RWPE1 (cell line): ENCODE measurements around the gene PIP4K2C.

ENCODE experiments used
- CTCF ChIA-PET: fragments of 350-600 bp; sonication (Branson Sonifier 250); formaldehyde crosslinking; extraction: SDS; loops from one replicate; lab custom pipeline; 2021; lab: Yijun Ruan, JAX
- POLR2A ChIA-PET: fragments of 400-600 bp; formaldehyde crosslinking; extraction: SDS; loops from one replicate; lab custom pipeline; 2020; ENCODE audit warnings: antibody characterized with exemption; ENCODE audit not compliant: low non-redundant PET; lab: Yijun Ruan, JAX
- DNase-seq: peaks from one replicate; pipeline ENCODE4 v3.0.0; 2012; ENCODE audit warnings: low spot score
- H3K27ac ChIP-seq: fragments of 450-650 bp; 2 replicates; pipeline ENCODE4 v1.5.1; 2017
- CTCF ChIP-seq: fragments of 450-650 bp; conservative IDR thresholded peaks from 2 replicates; pipeline ENCODE4 v1.5.1; 2017; ENCODE audit warnings: low read depth, mild to moderate bottlenecking

Gene PIP4K2C

GRCh38 chr12:57620245-57620935 lies 29.4 kb downstream of the PIP4K2C start:
- no peak for TF ChIP-seq CTCF
- POLR2A ChIA-PET, result interaction anchor here (0.8 kb wide), 1 partner anchor 9 kb away, joined by 5 read pairs; the partner anchor contains the start of gene ARHGEF25
- DNase-seq, result no peak
- H3K27ac ChIP-seq, result no peak overlapping the region
- CTCF ChIA-PET, result interaction anchor here (0.6 to 4.8 kb wide), 10 partner anchors 13 to 1016 kb away, joined by 3 to 32 read pairs (median 4); partner anchors contain the start of gene B4GALNT1

GRCh38 chr12:57620936-57621496 lies 30.0 kb downstream of the PIP4K2C start:
- H3K27ac ChIP-seq, result no peak overlapping the region
- TF ChIP-seq CTCF, result no peak
- DNase-seq, result no peak
- CTCF ChIA-PET, result interaction anchor here (0.6 to 4.8 kb wide), 9 partner anchors 12 to 1016 kb away, joined by 3 to 32 read pairs (median 5); partner anchors contain the start of gene B4GALNT1
- POLR2A ChIA-PET, result no interaction called here

- peak; percentile 93 for TF ChIP-seq CTCF
- no peak overlapping the region for H3K27ac ChIP-seq
- peak; percentile 61 for DNase-seq
- CTCF ChIA-PET, result interaction anchor here (0.6 to 4.8 kb wide), 12 partner anchors 9 to 1017 kb away, joined by 3 to 32 read pairs (median 6); partner anchors contain the start of genes B4GALNT1 and GLI1
- POLR2A ChIA-PET, result no interaction called here
These were observed 30.7 kb downstream of the PIP4K2C start for GRCh38 chr12:57621497-57622292.

GRCh38 chr12:57622293-57623245 lies 31.6 kb downstream of the PIP4K2C start:
- no peak for DNase-seq
- TF ChIP-seq CTCF, result no peak
- POLR2A ChIA-PET, result no interaction called here
- H3K27ac ChIP-seq, result no peak overlapping the region
- CTCF ChIA-PET, result interaction anchor here (0.6 to 4.8 kb wide), 10 partner anchors 8 to 313 kb away, joined by 3 to 32 read pairs (median 5); partner anchors contain the start of genes GLI1 and PIP4K2C

- no peak overlapping the region for H3K27ac ChIP-seq
- no peak for TF ChIP-seq CTCF
- ChIA-PET CTCF (interaction anchor here (1.7 to 2.6 kb wide), 2 partner anchors 40 to 164 kb away, joined by 5 to 12 read pairs; partner anchors contain the start of gene GLI1), POLR2A (no interaction called here)
- DNase-seq, result no peak
These were observed 32.4 kb downstream of the PIP4K2C start for GRCh38 chr12:57623385-57623784.
